K562 (cell line): ENCODE measurements around the gene ENDOG. TPM values are rescaled to one million over a fixed set of nuclear protein-coding genes. Genes with fewer than 3 reads are reported as not detected.
A peak's percentile ranks its signal among the peaks of the same experiment; 100 is the strongest.

ENCODE experiments used
- ATAC-seq: fragments of 200-7000 bp; cut with Tn5 transposase; 3 replicates; pipeline ENCODE4 v1.9.1; 2020; ENCODE audit warnings: moderate library complexity
- BruUV-seq: library from RNA; stranded (reverse); fragments of 400-500 nt; replicated peaks from 2 replicates; lab custom pipeline; 2021; lab: Mats Ljungman, UMichigan
- CTCF ChIA-PET: fragments of 300-600 bp; formaldehyde crosslinking; extraction: SDS; loops from one replicate; lab custom pipeline; 2021; ENCODE audit warnings: low intra/inter-chr PET ratio; lab: Yijun Ruan, JAX
- POLR2A ChIA-PET: fragments of 300-600, 350-650 bp; sonication (Branson Sonifier 250); formaldehyde crosslinking; extraction: SDS; loops from one replicate; lab custom pipeline; 2021; ENCODE audit warnings: antibody characterized with exemption, inconsistent platforms; lab: Yijun Ruan, JAX
- DNase-seq, 4 experiments: peaks; one replicate each; pipeline versions ENCODE4 v3.0.0 to v3.0.0-alpha.2; 2011 to 2018; ENCODE audit warnings: low spot score in 3 of 4, mixed read lengths in 3 of 4; ENCODE audit errors: extremely low read depth in 1 of 4
- FAIRE-seq: peaks from 2 replicates; lab custom pipeline; 2011; peaks lifted over from hg19 to GRCh38; lab: Jason Lieb, UNC
- H2AFZ ChIP-seq: 2 replicates; pipeline ENCODE4 v1.6.0; 2011; ENCODE audit warnings: low read depth, low read length, control low read depth, inconsistent platforms
- H3K27ac ChIP-seq: fragments of 200-600 bp; 3 replicates; pipeline ENCODE4 v1.8.0; 2011; ENCODE audit warnings: low read depth, mild to moderate bottlenecking, control low read depth, inconsistent platforms, low read length, moderate library complexity, mixed read lengths; ENCODE audit errors: extremely low read depth
- H3K27me3 ChIP-seq, 2 experiments: fragments of 300-600 bp in 1 of 2; 2 replicates in 1 of 2; 3 replicates in 1 of 2; pipeline versions ENCODE4 v1.6.0 to v1.8.0; 2011; ENCODE audit warnings: inconsistent platforms in 2 of 2, low read length in 2 of 2, mild to moderate bottlenecking in 1 of 2, mixed read lengths in 1 of 2, moderate library complexity in 1 of 2; ENCODE audit not compliant: control insufficient read depth in 2 of 2, insufficient read depth in 2 of 2
- H3K36me3 ChIP-seq: fragments of 300-600 bp; 3 replicates; pipeline ENCODE4 v1.8.0; 2011; ENCODE audit warnings: mild to moderate bottlenecking, low read length, inconsistent platforms; ENCODE audit not compliant: control insufficient read depth, insufficient read depth
- H3K4me1 ChIP-seq, 2 experiments: fragments of 200-600 bp in 1 of 2; replicated peaks in 1 of 2; 2 replicates in 1 of 2; 3 replicates in 1 of 2; pipeline versions ENCODE4 v1.5.1 to v1.8.0; 2011; ENCODE audit warnings: inconsistent platforms in 2 of 2, low read length in 2 of 2, mild to moderate bottlenecking in 1 of 2, mixed read lengths in 1 of 2, moderate library complexity in 1 of 2; ENCODE audit not compliant: control insufficient read depth in 2 of 2, insufficient read depth in 2 of 2
- H3K4me2 ChIP-seq: 2 replicates; pipeline ENCODE4 v1.6.1; 2011; ENCODE audit warnings: low read length, control low read depth, inconsistent platforms, mixed read lengths; ENCODE audit not compliant: insufficient read depth
- H3K4me3 ChIP-seq: fragments of 200-600 bp; sonication (generic), shearing (Covaris generic); 2 replicates; pipeline ENCODE4 v1.5.1; 2016; ENCODE audit warnings: control low read depth, inconsistent platforms
- H3K79me2 ChIP-seq: fragments of 200-600 bp; 3 replicates; pipeline ENCODE4 v1.8.0; 2011; ENCODE audit warnings: low read length, inconsistent platforms; ENCODE audit not compliant: control insufficient read depth, insufficient read depth
- H3K9ac ChIP-seq, 2 experiments: 2 replicates each; pipeline versions ENCODE4 v1.6.0 to v1.6.1; 2011; ENCODE audit warnings: low read depth in 2 of 2, low read length in 2 of 2, control low read depth in 1 of 2, inconsistent platforms in 1 of 2, mild to moderate bottlenecking in 1 of 2, mixed read lengths in 1 of 2; ENCODE audit not compliant: insufficient read depth in 1 of 2
- H3K9me1 ChIP-seq: one replicate; pipeline ENCODE4 v1.6.0; 2011; ENCODE audit warnings: inconsistent platforms, mild to moderate bottlenecking, low read length, moderate library complexity; ENCODE audit not compliant: control insufficient read depth, insufficient read depth
- H3K9me3 ChIP-seq: replicated peaks from 2 replicates; pipeline ENCODE4 v1.5.1; 2011; ENCODE audit warnings: low read depth, low read length, inconsistent platforms; ENCODE audit not compliant: control insufficient read depth, insufficient read depth
- H4K20me1 ChIP-seq: replicated peaks from 2 replicates; pipeline ENCODE4 v1.6.1; 2011; ENCODE audit warnings: low read length, inconsistent platforms, mixed read lengths; ENCODE audit not compliant: control insufficient read depth, insufficient read depth
- ETS1 ChIP-seq: conservative IDR thresholded peaks from 2 replicates; pipeline ENCODE4 v1.6.1; 2011; ENCODE audit warnings: low read depth, mild to moderate bottlenecking, low read length; ENCODE audit not compliant: control insufficient read depth
- UBTF ChIP-seq, 2 experiments: IDR thresholded peaks; 2 replicates each; pipeline ENCODE4 v1.6.1; 2012; ENCODE audit warnings: improper control_type of control experiment in 2 of 2, low read depth in 2 of 2, low read length in 2 of 2, borderline replicate concordance in 1 of 2
- ZNF316 ChIP-seq: fragments of 450-650 bp; IDR thresholded peaks from 2 replicates; pipeline ENCODE4 v1.6.1; 2016
- WGBS: fragments of 100-300 bp; shearing (Covaris generic); methylation state at CpG from one replicate; pipeline ENCODE4 v1.1.6; 2016; ENCODE audit warnings: low coverage, mixed read lengths; ENCODE audit not compliant: insufficient coverage; ENCODE audit errors: missing lambda C conversion rate; 5-methylcytosine and 5-hydroxymethylcytosine counted together
- in situ Hi-C: fragments of 300-500 bp; cut with MboI; formaldehyde crosslinking; loops from 4 replicates; pipeline ENCODE4 v1.15.0; 2018; ENCODE audit warnings: inconsistent platforms, mixed read lengths
- intact Hi-C: fragments of 100-400 bp; cut with micrococcal nuclease; formaldehyde crosslinking; loops from 2 replicates; pipeline ENCODE4 v1.14.2; 2022
- polyA plus RNA-seq, 8 experiments: library from polyadenylated mRNA; depleted of rRNA in 4 of 8; stranded (reverse) in 5 of 8; unstranded in 3 of 8; fragments of >200 nt; fragmentation: Nextera tagmentation in 2 of 8; fragmentation: Illumina TruSeq in 1 of 8; extraction: Ambion mirVana in 2 of 8; extraction: Trizol in 1 of 8; gene quantifications; 2 replicates each; pipeline versions ENCODE4 v1.2.1 to v1.2.3, GENCODE V29; 2011 to 2014; ENCODE audit warnings: inconsistent platforms in 1 of 8, missing spikeins in 1 of 8
- total RNA-seq, 7 experiments: library from RNA; depleted of rRNA in 6 of 7; stranded (reverse); fragments of >200 nt in 6 of 7; fragmentation: Illumina TruSeq in 2 of 7; extraction: Trizol in 2 of 7; gene quantifications; 2 replicates each; pipeline versions ENCODE4 v1.2.1 to v1.2.3, GENCODE V29; 2011 to 2021; ENCODE audit warnings: low replicate concordance in 1 of 7
- TF ChIP-seq, protein P1 (sequence below): fragments of 450-650 bp; formaldehyde crosslinking; IDR thresholded peaks from 2 replicates; pipeline ENCODE4 v1.4.0; 2022; ENCODE audit warnings: missing genetic modification characterization
- TF ChIP-seq, protein P2 (sequence below): IDR thresholded peaks from 3 replicates; pipeline ENCODE4 v1.6.1; 2011; ENCODE audit warnings: borderline replicate concordance, mild to moderate bottlenecking, moderate library complexity; ENCODE audit not compliant: insufficient read length; ENCODE audit errors: extremely low read depth
- TF ChIP-seq, protein P3 (sequence below): fragments of 250-450 bp; sonication (Bioruptor Pico); IDR thresholded peaks from 2 replicates; pipeline ENCODE4 v1.5.1; 2021; ENCODE audit warnings: mild to moderate bottlenecking

The ENDOG gene
- total and polyA plus RNA-seq, 9 of the 15 experiments (the other 6 are each of a cell fraction or from before 2014, with no cell fraction given) = 1.2 to 91.0 (median 25.5) TPM

GRCh38 chr9:128786681-128787601 lies 31.4 kb upstream of the ENDOG start, which contains the start of gene TBC1D13 (continued):
- TF ChIP-seq UBTF (IDR thresholded peaks at IDR 0.05; ENCODE audit: borderline replicate concordance in 1 of 2, low read depth in 2 of 2, low read length in 2 of 2) = peak in 1 of 2 experiments; percentile 74; a peak in 2 of 4 replicates
- TF ChIP-seq, protein P1, sequence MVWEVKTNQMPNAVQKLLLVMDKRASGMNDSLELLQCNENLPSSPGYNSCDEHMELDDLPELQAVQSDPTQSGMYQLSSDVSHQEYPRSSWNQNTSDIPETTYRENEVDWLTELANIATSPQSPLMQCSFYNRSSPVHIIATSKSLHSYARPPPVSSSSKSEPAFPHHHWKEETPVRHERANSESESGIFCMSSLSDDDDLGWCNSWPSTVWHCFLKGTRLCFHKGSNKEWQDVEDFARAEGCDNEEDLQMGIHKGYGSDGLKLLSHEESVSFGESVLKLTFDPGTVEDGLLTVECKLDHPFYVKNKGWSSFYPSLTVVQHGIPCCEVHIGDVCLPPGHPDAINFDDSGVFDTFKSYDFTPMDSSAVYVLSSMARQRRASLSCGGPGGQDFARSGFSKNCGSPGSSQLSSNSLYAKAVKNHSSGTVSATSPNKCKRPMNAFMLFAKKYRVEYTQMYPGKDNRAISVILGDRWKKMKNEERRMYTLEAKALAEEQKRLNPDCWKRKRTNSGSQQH (CRISPR knock-in tag) = no peak
- TF ChIP-seq, all 486 proteins: peak for 199

- 0 out of 3 replicates have a peak, but pooled peaks have one; percentile 3 for ATAC-seq
- no TSS peak for BruUV-seq
- ChIA-PET POLR2A (interaction anchor here (0.6 to 1.3 kb wide), 5 partner anchors 14 to 91 kb away, joined by 3 to 5 read pairs (median 4); partner anchors contain the start of gene ENDOG), CTCF (no interaction called here)
- Histone ChIP-seq H3K36me3 (peaks cover 34% of the 10 kb centered on the region), H3K79me2 (peaks cover 22% of the 10 kb centered on the region), H3K4me3 (peak overlapping the region; percentile 99), H3K4me2 (peak overlapping the region; percentile 96), H3K9me3 (0 out of 2 replicates have a peak, but pooled peaks cover 2% of the 10 kb centered on the region), H4K20me1 (no peaks in the 10 kb centered on the region), H3K9ac (peak overlapping the region; percentile 83 to 100), H3K9me1 (no peaks in the 10 kb centered on the region), H3K27ac (peak overlapping the region; percentile 88), H3K27me3 (no peaks in the 10 kb centered on the region), H2AFZ (0 out of 2 replicates have a peak overlapping the region, but pooled peaks have one; percentile 47), H3K4me1 (peaks cover 20 to 26% of the 10 kb centered on the region in 2 experiments; a peak in 4 of 5 replicates)
- DNase-seq = peak in 2 of 4 experiments; percentile 30 to 36
- in situ Hi-C loops = no loop called here
- WGBS = 5% methylated on average over 6 of the region's 7 CpGs
- intact Hi-C loops = loop anchor here (1.0 kb wide), 1 partner anchor 54 kb away; no protein-coding TSS in a partner anchor
- peak; percentile 37 for FAIRE-seq
- TF ChIP-seq, protein P2, sequence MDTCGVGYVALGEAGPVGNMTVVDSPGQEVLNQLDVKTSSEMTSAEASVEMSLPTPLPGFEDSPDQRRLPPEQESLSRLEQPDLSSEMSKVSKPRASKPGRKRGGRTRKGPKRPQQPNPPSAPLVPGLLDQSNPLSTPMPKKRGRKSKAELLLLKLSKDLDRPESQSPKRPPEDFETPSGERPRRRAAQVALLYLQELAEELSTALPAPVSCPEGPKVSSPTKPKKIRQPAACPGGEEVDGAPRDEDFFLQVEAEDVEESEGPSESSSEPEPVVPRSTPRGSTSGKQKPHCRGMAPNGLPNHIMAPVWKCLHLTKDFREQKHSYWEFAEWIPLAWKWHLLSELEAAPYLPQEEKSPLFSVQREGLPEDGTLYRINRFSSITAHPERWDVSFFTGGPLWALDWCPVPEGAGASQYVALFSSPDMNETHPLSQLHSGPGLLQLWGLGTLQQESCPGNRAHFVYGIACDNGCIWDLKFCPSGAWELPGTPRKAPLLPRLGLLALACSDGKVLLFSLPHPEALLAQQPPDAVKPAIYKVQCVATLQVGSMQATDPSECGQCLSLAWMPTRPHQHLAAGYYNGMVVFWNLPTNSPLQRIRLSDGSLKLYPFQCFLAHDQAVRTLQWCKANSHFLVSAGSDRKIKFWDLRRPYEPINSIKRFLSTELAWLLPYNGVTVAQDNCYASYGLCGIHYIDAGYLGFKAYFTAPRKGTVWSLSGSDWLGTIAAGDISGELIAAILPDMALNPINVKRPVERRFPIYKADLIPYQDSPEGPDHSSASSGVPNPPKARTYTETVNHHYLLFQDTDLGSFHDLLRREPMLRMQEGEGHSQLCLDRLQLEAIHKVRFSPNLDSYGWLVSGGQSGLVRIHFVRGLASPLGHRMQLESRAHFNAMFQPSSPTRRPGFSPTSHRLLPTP = no peak
- TF ChIP-seq ETS1 (no peak), ZNF316 (peak; percentile 22; the same call in 1 of the 2 replicates)
- TF ChIP-seq, protein P3, sequence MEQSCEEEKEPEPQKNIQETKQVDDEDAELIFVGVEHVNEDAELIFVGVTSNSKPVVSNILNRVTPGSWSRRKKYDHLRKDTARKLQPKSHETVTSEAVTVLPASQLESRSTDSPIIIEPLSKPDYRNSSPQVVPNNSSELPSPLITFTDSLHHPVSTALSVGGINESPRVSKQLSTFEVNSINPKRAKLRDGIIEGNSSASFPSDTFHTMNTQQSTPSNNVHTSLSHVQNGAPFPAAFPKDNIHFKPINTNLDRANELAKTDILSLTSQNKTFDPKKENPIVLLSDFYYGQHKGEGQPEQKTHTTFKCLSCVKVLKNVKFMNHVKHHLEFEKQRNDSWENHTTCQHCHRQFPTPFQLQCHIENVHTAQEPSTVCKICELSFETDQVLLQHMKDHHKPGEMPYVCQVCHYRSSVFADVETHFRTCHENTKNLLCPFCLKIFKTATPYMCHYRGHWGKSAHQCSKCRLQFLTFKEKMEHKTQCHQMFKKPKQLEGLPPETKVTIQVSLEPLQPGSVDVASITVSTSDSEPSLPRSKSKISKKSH (CRISPR knock-in tag) = no peak
These were observed 30.6 kb upstream of the ENDOG start for GRCh38 chr9:128787659-128788058.
